Stimulated activated CD8-positive, alpha-beta memory T cell treated with anti-CD3 and anti-CD28 coated beads, Interleukin-4, amount 100 ng/mL, for 24 hours (primary cell): Measurements from ENCODE around the gene CRLF3.
"Not testable (repeated sequence)": the region's sequence is repeated elsewhere in the genome, so short reads cannot be mapped to it uniquely, and the experiment has no call there.

ENCODE experiments used
- DNase-seq: peaks from one replicate; pipeline ENCODE4 v3.0.0-alpha.2; 2020; ENCODE audit warnings: low read depth

The CRLF3 gene

GRCh38 chr17:30814236-30814635, 10.3 kb downstream of the CRLF3 start:
- DNase-seq = not testable (repeated sequence)

GRCh38 chr17:30812218-30813177, 12.0 kb downstream of the CRLF3 start:
- DNase-seq = no peak

GRCh38 chr17:30809867-30810266, 14.6 kb downstream of the CRLF3 start:
- DNase-seq = no peak

DNA sequence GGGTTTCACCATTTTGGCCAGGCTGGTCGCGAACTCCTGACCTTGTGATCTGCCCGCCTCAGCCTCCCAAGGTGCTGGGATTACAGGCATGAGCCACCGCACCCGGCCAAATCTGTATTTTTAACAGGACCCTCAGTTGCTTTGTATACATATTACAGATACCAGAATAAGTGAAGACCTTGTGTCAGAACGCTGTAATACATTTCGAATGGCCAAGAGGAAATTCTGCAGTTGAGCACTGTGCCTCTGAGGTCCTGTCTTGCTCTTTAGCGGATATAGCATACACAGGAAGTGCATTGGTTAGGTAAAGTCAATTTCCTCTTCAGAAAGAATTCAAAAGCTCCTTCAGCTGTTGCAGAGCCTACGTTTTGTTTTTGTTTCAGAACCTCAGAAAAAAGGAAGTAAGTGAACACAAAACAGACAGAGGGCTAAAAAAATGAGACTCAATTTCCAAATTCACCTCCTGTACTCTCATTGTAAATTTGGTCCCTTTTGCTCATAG, 15.7 kb downstream of the CRLF3 start:
- no peak for DNase-seq

- DNase-seq = no peak
These were observed 16.6 kb downstream of the CRLF3 start for GRCh38 chr17:30807896-30808295.

- no peak for DNase-seq
These were observed 18.5 kb downstream of the CRLF3 start for GRCh38 chr17:30805944-30806456.

GRCh38 chr17:30801671-30802070, 22.8 kb downstream of the CRLF3 start:
- DNase-seq = no peak

- DNase-seq = no peak
These were observed 28.5 kb downstream of the CRLF3 start for GRCh38 chr17:30796016-30796415.

DNA sequence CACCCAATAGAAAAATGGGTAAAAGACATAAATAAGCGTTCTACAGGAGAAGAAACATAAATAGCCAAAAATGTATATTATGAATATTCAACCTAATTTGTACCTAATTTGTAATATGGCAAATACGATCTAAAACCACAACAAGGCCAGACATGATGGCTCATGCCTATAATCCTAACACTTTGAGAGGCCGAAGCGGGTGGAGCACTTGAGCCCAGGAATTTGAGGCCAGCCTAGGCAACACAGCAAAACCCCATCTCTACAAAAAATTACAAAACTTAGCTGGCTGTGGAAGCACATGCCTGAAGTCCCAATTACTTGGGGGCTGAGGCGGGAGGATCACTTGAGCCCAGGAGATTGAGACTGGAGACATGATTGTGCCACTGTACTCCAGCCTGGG, 30.1 kb downstream of the CRLF3 start:
- no peak for DNase-seq

DNA sequence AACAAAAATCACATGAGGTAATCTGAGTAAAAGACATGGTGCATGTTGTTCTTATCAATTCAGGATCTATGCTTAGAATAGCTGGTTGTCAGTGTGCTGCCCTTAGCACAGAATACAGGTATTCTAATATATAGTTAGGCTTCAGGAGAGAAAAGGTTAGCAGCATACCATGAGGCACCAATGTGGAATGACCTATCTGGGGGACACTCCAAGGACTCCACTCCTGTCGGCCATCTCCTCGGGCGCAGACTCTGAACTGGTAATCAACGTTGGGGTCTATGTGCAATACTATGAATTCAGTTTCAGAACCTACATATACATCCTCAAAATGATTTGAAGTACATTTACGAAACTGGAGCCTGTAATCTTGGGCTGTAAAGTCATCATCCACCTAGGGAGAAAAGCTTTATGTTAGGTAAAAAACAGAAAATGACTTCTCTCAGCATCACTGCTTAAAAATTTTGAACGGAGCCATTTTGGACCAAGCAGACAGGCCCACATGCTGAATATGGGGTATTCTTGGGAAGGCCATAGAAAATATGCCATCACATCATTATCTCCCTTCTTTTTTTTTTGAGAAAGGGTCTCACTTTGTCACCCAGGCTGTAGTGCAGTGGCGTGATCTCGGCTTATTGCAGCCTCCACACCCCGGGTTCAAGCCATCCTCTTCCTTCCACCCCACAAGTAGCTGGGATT, 31.1 kb downstream of the CRLF3 start:
- no peak for DNase-seq

DNA sequence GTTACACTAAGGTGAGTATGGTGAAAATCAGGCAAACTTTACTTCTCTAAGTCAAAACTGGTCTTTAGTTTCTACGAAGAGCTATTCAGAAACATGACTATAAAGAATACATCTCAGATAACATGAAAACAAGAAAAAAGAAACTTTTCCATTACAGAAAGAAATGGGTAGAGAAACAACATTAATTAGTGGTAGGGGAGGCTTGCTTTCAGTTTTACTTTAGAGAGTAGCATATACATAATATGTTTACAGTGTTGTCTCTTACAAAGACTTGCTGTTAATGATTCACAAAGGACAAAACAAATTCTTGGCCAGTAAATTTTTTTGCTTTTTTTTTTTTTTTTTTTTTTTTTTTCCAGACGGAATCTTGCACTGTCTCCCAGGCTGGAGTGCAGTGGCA, 34.2 kb downstream of the CRLF3 start:
- no peak for DNase-seq

DNA sequence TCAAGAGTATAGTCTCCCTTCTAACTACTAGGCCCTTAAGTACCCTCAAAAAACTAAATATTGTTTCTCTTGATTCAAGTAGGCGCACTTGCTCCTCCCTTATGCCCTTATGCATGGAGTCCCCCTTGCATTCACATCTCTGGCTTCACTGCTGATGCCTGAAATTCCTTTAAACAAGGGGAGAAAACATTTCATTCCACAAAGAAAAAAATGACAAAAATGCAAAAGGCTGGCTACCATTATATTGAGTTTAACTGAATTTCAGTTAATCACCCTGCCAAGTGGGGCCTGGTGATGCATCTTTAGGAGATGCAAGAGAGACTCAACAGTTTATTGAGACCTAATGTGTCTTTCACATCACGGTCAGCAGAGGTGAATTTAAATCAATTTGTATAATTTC, 35.6 kb downstream of the CRLF3 start:
- no peak for DNase-seq

GRCh38 chr17:30782206-30782605, 42.3 kb downstream of the CRLF3 start:
- no peak for DNase-seq

- no peak for DNase-seq
These were observed 44.1 kb downstream of the CRLF3 start for GRCh38 chr17:30780343-30780742.

- not testable (repeated sequence) for DNase-seq
These were observed 55.7 kb downstream of the CRLF3 start for GRCh38 chr17:30768771-30769170.

DNA sequence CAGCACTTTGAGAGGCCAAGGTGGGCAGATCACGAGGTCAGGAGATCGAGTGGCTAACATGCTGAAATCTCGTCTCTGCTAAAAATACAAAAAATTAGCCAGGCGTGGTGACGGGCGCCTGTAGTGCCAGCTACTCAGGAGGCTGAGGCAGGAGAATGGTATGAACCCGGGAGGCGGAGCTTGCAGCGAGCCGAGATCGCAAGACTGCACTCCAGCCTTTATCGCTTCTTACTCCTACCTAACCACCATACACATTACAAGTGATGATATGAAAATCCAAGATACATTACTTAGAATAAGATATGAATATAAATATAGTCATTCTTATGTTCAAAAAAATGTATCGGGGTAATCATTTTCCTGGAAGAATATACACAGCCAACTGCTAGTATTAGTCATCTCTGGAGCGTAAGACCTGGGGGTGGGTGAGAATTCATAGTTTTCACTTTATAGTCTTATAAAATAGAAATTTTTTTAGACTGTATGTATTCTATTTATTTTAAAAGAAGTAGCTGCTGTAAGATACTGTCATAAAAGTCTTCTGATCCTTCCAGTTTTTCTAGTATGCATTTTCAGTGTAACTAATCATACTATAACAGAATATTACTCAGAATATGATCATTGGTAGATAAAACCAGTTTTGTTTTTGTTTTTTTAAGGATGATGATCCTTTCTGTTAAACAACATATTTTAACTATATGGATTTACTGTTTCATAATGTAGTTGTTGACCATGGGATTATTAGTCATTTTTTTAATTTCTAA, 56.7 kb downstream of the CRLF3 start:
- not testable (repeated sequence) for DNase-seq

GRCh38 chr17:30761060-30761459, 63.4 kb downstream of the CRLF3 start:
- DNase-seq = no peak

DNA sequence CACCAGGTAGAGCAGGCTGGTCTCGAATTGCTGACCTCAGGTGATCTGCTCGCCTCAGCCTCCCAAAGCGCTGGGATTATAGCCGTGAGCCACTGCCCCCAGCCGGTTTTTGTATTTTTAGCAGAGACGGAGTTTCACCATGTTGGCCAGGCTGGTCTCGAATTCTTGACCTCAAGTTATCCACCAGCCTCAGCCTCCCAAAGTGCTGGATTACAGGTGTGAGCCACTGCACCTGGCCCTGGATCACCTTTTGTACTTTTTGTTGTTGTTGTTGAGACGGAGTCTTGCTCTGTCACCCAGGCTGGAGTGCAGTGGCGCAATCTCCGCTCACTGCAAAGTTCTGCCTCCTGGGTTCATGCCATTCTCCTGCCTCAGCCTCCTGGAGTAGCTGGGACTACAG, 71.2 kb downstream of the CRLF3 start:
- DNase-seq = not testable (repeated sequence)

GRCh38 chr17:30750982-30751381, 73.5 kb downstream of the CRLF3 start:
- DNase-seq = not testable (repeated sequence)

DNA sequence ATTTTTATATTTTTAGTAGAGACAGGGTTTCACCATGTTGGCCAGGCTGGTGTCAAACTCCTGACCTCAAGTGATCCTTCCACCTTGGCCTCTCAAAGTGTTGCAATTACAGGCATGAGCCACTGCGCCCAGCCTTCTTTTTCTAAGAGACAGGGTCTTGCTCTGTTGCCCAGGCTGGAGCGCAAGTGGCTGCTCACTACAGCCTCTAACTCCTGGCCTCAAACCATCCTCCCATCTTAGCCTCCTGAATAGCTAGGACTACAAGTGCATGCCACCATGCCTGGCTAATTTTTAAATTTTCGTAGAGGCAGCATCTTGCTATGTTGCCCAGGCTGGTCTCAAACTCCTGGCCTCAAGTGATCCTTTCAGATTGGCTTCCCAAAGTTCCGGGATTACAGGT, 76.9 kb downstream of the CRLF3 start:
- not testable (repeated sequence) for DNase-seq

DNA sequence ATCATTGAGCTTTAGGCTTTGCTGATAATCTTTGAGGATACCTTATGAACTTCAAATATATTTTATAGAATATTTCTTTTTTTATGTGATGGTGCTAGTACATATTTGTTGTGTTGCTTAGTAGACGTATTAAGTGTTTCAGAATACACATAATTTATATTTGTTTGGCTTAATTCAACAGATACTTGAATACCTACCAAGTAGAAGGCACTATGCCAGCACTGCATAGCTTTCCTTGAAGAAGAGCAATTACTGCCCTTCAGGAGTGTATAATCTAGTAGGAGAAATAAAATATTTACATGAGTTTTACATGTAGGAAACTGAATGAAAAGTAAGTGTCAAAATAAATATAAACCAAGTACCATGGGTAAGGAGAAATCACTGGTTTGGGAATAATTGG, 81.8 kb downstream of the CRLF3 start:
- not testable (repeated sequence) for DNase-seq

GRCh38 chr17:30736371-30736770, 88.1 kb downstream of the CRLF3 start:
- DNase-seq = not testable (repeated sequence)
